Breast epithelium (tissue), 3 donors: ENCODE data around the gene ROBO2.

Experiments
- CTCF ChIP-seq, 3 donors: fragments of 450-650 bp; IDR thresholded peaks; one replicate each; pipeline ENCODE4 v1.5.1; 2016 to 2017; ENCODE audit warnings: antibody characterized with exemption in 3 of 3, mild to moderate bottlenecking in 3 of 3, moderate library complexity in 3 of 3
- POLR2AphosphoS5 ChIP-seq, 3 donors: sonication (generic); formaldehyde crosslinking; IDR thresholded peaks; one replicate each; pipeline ENCODE4 v1.6.1; 2017; ENCODE audit warnings: antibody characterized with exemption in 3 of 3

- TF ChIP-seq CTCF (IDR thresholded peaks at IDR 0.05) (no peak), POLR2AphosphoS5 (IDR thresholded peaks at IDR 0.05) (no peak)
Measured at GRCh38 chr3:77529522-77529921, 489.6 kb downstream of the ROBO2 start.
